Epithelial cell of esophagus (primary cell): Measurements from ENCODE around the gene EPB41.

ENCODE experiments used
- DNase-seq: peaks from one replicate; pipeline ENCODE4 v3.0.0; 2010; ENCODE audit warnings: low read depth
- H3K4me3 ChIP-seq: 2 replicates; pipeline ENCODE4 v1.5.1; 2011; ENCODE audit warnings: mild to moderate bottlenecking, low read length, control low read depth
- CTCF ChIP-seq: IDR thresholded peaks from 2 replicates; pipeline ENCODE4 v1.5.1; 2011; ENCODE audit warnings: low read depth, mild to moderate bottlenecking, low read length, control low read depth, inconsistent platforms; ENCODE audit not compliant: insufficient read depth; ENCODE audit errors: missing control alignments

EPB41 gene

GRCh38 chr1:29113413-29114117 is 199.2 kb downstream of the EPB41 start:
- TF ChIP-seq CTCF, result no peak
- no peak overlapping the region for H3K4me3 ChIP-seq
- no peak for DNase-seq

- DNase-seq, result no peak
- no peak for TF ChIP-seq CTCF
- H3K4me3 ChIP-seq, result no peak overlapping the region
These were observed 200.3 kb downstream of the EPB41 start for GRCh38 chr1:29114654-29115053.

GRCh38 chr1:29117381-29117780 is 203.0 kb downstream of the EPB41 start:
- no peak for TF ChIP-seq CTCF
- no peak for DNase-seq
- no peak overlapping the region for H3K4me3 ChIP-seq

- H3K4me3 ChIP-seq, result no peak overlapping the region
- no peak for DNase-seq
- no peak for TF ChIP-seq CTCF
These were observed 205.0 kb downstream of the EPB41 start for GRCh38 chr1:29119121-29119929.

GRCh38 chr1:29120367-29120766 is 206.0 kb downstream of the EPB41 start:
- DNase-seq, result no peak
- no peak for TF ChIP-seq CTCF
- no peak overlapping the region for H3K4me3 ChIP-seq

- TF ChIP-seq CTCF, result no peak
- peak; percentile 45 for DNase-seq
- H3K4me3 ChIP-seq, result no peak overlapping the region
These were observed 206.6 kb downstream of the EPB41 start for GRCh38 chr1:29120947-29121485.
